Right cardiac atrium (tissue), 5 donors: ENCODE data around the gene FERMT1. TPM values are rescaled to one million over a fixed set of nuclear protein-coding genes. Genes with fewer than 3 reads are reported as not detected.

ENCODE experiments used
- ATAC-seq, 2 donors: fragments of 200-7000 bp; cut with Tn5 transposase; one replicate each; pipeline versions ENCODE4 v1.8.0 to v1.9.1; 2020; ENCODE audit warnings: moderate library complexity in 2 of 2, mild to moderate bottlenecking in 1 of 2
- DNase-seq, 3 donors: peaks; one replicate each; pipeline ENCODE4 v3.0.0-alpha.2; 2020
- H3K27ac ChIP-seq: one replicate; pipeline ENCODE4 v1.5.1; 2013; ENCODE audit warnings: mild to moderate bottlenecking, low read length, control low read depth, moderate library complexity
- H3K27me3 ChIP-seq: one replicate; pipeline ENCODE4 v1.6.1; 2013; ENCODE audit not compliant: control insufficient read depth, insufficient read depth
- H3K4me1 ChIP-seq: one replicate; pipeline ENCODE4 v1.6.1; 2013; ENCODE audit warnings: low read length; ENCODE audit not compliant: control insufficient read depth, insufficient read depth
- H3K4me3 ChIP-seq: one replicate; pipeline ENCODE4 v1.5.1; 2013; ENCODE audit warnings: low read length, control low read depth
- H3K9me3 ChIP-seq: one replicate; pipeline ENCODE4 v1.6.1; 2013; ENCODE audit warnings: low read length; ENCODE audit not compliant: control insufficient read depth
- WGBS: extraction: QIAGEN DNeasy Blood & Tissue Kit; methylation state at CpG from one replicate; pipeline ENCODE4 v1.1.7; 2013; 5-methylcytosine and 5-hydroxymethylcytosine counted together
- intact Hi-C, 4 donors: fragments of 100-400 bp; cut with DNase I; formaldehyde crosslinking; loops; one replicate each; pipeline versions ENCODE4 v1.11.0 to v1.14.0; 2022 to 2023
- polyA plus RNA-seq: library from polyadenylated mRNA; stranded (reverse); fragments of 200-250 nt; gene quantifications from one replicate; pipeline ENCODE4 v1.2.3, GENCODE V29; 2013
- total RNA-seq, 4 donors: library from RNA; stranded (reverse); fragmentation: NEBNext Ultra II Directional; extraction: Animal tissue kit (Norgen Biotek cat#: 25700); gene quantifications; one replicate each; pipeline ENCODE4 v1.2.1, GENCODE V29; 2021
- donor health status: healthy with polysubstance abuse.
- donor health status: DM: no; HTN: yes; CAD: no.
- donor health status: DM: no; HTN: no; CAD: no.
- donor health status: DM: no; HTN: yes; CAD: no; lungs with severe emphysema.
- donor health status: DM: yes; HTN: yes; CAD: no.

FERMT1 gene
- total and polyA plus RNA-seq, 5 donors = 0.54 to 2.9 (median 1.8) TPM

- intact Hi-C loops = no loop called here
- no peak overlapping the region for H3K4me3 ChIP-seq
- WGBS = 95% methylated on average over 4 of the region's 4 CpGs
- H3K9me3 ChIP-seq = no peaks in the 10 kb centered on the region
- no peaks in the 10 kb centered on the region for H3K27me3 ChIP-seq
- no peak for ATAC-seq
- H3K27ac ChIP-seq = no peak overlapping the region
- no peak for DNase-seq
- no peaks in the 10 kb centered on the region for H3K4me1 ChIP-seq
Observed at GRCh38 chr20:6094565-6094964, 28.3 kb downstream of the FERMT1 start.

GRCh38 chr20:6094063-6094462 lies 28.8 kb downstream of the FERMT1 start:
- Histone ChIP-seq H3K27me3 (no peaks in the 10 kb centered on the region), H3K4me1 (no peaks in the 10 kb centered on the region), H3K9me3 (no peaks in the 10 kb centered on the region), H3K4me3 (no peak overlapping the region), H3K27ac (no peak overlapping the region)
- WGBS = 73% methylated on average over 3 of the region's 3 CpGs
- ATAC-seq (no peak), DNase-seq (no peak)
- intact Hi-C loops = no loop called here

GRCh38 chr20:6091661-6092060 lies 31.2 kb downstream of the FERMT1 start:
- no peak overlapping the region for H3K4me3 ChIP-seq
- no peak for DNase-seq
- H3K27me3 ChIP-seq = no peaks in the 10 kb centered on the region
- 78% methylated on average over 8 of the region's 8 CpGs for WGBS
- no peak overlapping the region for H3K27ac ChIP-seq
- intact Hi-C loops = no loop called here
- ATAC-seq = no peak
- H3K9me3 ChIP-seq = no peaks in the 10 kb centered on the region
- no peaks in the 10 kb centered on the region for H3K4me1 ChIP-seq

GRCh38 chr20:6086868-6087267 lies 36.0 kb downstream of the FERMT1 start:
- H3K4me3 ChIP-seq = no peak overlapping the region
- no peaks in the 10 kb centered on the region for H3K4me1 ChIP-seq
- H3K27me3 ChIP-seq = no peaks in the 10 kb centered on the region
- intact Hi-C loops = no loop called here
- ATAC-seq (no peak), DNase-seq (no peak)
- WGBS = 47% methylated on average over 2 of the region's 2 CpGs
- no peak overlapping the region for H3K27ac ChIP-seq
- H3K9me3 ChIP-seq = no peaks in the 10 kb centered on the region

GRCh38 chr20:6083926-6084325 lies 38.9 kb downstream of the FERMT1 start:
- intact Hi-C loops = no loop called here
- no peaks in the 10 kb centered on the region for H3K9me3 ChIP-seq
- no peaks in the 10 kb centered on the region for H3K4me1 ChIP-seq
- whole genome bisulfite sequencing = 89% methylated on average over 9 of the region's 9 CpGs
- no peak overlapping the region for H3K27ac ChIP-seq
- H3K27me3 ChIP-seq = no peaks in the 10 kb centered on the region
- H3K4me3 ChIP-seq = no peak overlapping the region
- ATAC-seq (no peak), DNase-seq (no peak)

- ATAC-seq = peak in 1 of 2 donors; percentile 57
Observed at GRCh38 chr20:6081236-6081635, 41.6 kb downstream of the FERMT1 start.

GRCh38 chr20:6079016-6079415 lies 43.8 kb downstream of the FERMT1 start:
- ATAC-seq (no peak), DNase-seq (no peak)
- 67% methylated on average over 2 of the region's 2 CpGs for WGBS
- no peak overlapping the region for H3K4me3 ChIP-seq
- H3K27me3 ChIP-seq = no peaks in the 10 kb centered on the region
- intact Hi-C loops = loop anchor here in 3 of 4 donors (5.0 to 10.0 kb wide), 3 partner anchors 284 to 554 kb away; no protein-coding TSS in a partner anchor
- no peak overlapping the region for H3K27ac ChIP-seq
- H3K4me1 ChIP-seq = no peaks in the 10 kb centered on the region
- H3K9me3 ChIP-seq = no peaks in the 10 kb centered on the region

More at GRCh38 chr20:6081236-6081635, 41.6 kb downstream of the FERMT1 start:
- whole genome bisulfite sequencing = 60% methylated on average over 2 of the region's 2 CpGs
- peak in 1 of 3 donors; percentile 21 for DNase-seq
- intact Hi-C loops = no loop called here
- Histone ChIP-seq H3K4me1 (no peaks in the 10 kb centered on the region), H3K27me3 (no peaks in the 10 kb centered on the region), H3K4me3 (no peak overlapping the region), H3K27ac (no peak overlapping the region), H3K9me3 (no peaks in the 10 kb centered on the region)

- Histone ChIP-seq H3K9me3 (no peaks in the 10 kb centered on the region), H3K4me1 (no peaks in the 10 kb centered on the region), H3K4me3 (no peak overlapping the region), H3K27ac (peak overlapping the region; percentile 43), H3K27me3 (no peaks in the 10 kb centered on the region)
- WGBS = 33% methylated on average over 8 of the region's 8 CpGs
- ATAC-seq = peak; percentile 62 to 72
- intact Hi-C loops = loop anchor here (2.0 to 10.0 kb wide), 4 partner anchors 281 to 551 kb away; no protein-coding TSS in a partner anchor
- DNase-seq = peak; percentile 42 to 75 (median 73)
Observed at GRCh38 chr20:6075428-6076219, 47.2 kb downstream of the FERMT1 start.

GRCh38 chr20:6074784-6075183 lies 48.0 kb downstream of the FERMT1 start:
- ATAC-seq = no peak
- H3K9me3 ChIP-seq = no peaks in the 10 kb centered on the region
- no peaks in the 10 kb centered on the region for H3K4me1 ChIP-seq
- WGBS = 74% methylated on average over 2 of the region's 2 CpGs
- H3K27ac ChIP-seq = peak overlapping the region; percentile 43
- intact Hi-C loops = loop anchor here in 3 of 4 donors (5.0 to 10.0 kb wide), 3 partner anchors 280 to 550 kb away; no protein-coding TSS in a partner anchor
- DNase-seq = no peak
- H3K27me3 ChIP-seq = no peaks in the 10 kb centered on the region
- no peak overlapping the region for H3K4me3 ChIP-seq

- H3K4me3 ChIP-seq = no peak overlapping the region
- intact Hi-C loops = loop anchor here in 3 of 4 donors (10.0 kb wide), 2 partner anchors 279 to 549 kb away; no protein-coding TSS in a partner anchor
- peak overlapping the region; percentile 91 for H3K27ac ChIP-seq
- WGBS = 58% methylated on average over 2 of the region's 2 CpGs
- ATAC-seq = peak; percentile 69 to 77
- DNase-seq = no peak
- no peaks in the 10 kb centered on the region for H3K4me1 ChIP-seq
- no peaks in the 10 kb centered on the region for H3K9me3 ChIP-seq
- H3K27me3 ChIP-seq = no peaks in the 10 kb centered on the region
Observed at GRCh38 chr20:6074145-6074561, 48.7 kb downstream of the FERMT1 start.

GRCh38 chr20:6070829-6071695 lies 51.8 kb downstream of the FERMT1 start:
- 84% methylated on average over 6 of the region's 6 CpGs for WGBS
- Histone ChIP-seq H3K9me3 (no peaks in the 10 kb centered on the region), H3K27ac (no peak overlapping the region), H3K4me1 (no peaks in the 10 kb centered on the region), H3K27me3 (no peaks in the 10 kb centered on the region), H3K4me3 (no peak overlapping the region)
- intact Hi-C loops = loop anchor here in 3 of 4 donors (10.0 kb wide), 2 partner anchors 276 to 546 kb away; no protein-coding TSS in a partner anchor
- ATAC-seq (no peak), DNase-seq (no peak)
